IMR-90 (cell line): ENCODE measurements around the gene UBE3C. TPM values are rescaled to one million over a fixed set of nuclear protein-coding genes. Genes with fewer than 3 reads are reported as not detected.

Experiments
- ATAC-seq: fragments of 200-7000 bp; cut with Tn5 transposase; 2 replicates; pipeline ENCODE4 v1.9.1; 2020; ENCODE audit warnings: low read depth, mild to moderate bottlenecking, moderate library complexity
- BruUV-seq: library from RNA; stranded (reverse); fragments of 400-500 nt; replicated peaks from 2 replicates; lab custom pipeline; 2021; lab: Mats Ljungman, UMichigan
- CTCF ChIA-PET: fragments of 300-600 bp; formaldehyde crosslinking; extraction: SDS; loops from one replicate; lab custom pipeline; 2021; ENCODE audit warnings: antibody characterized with exemption; lab: Yijun Ruan, JAX
- POLR2A ChIA-PET: fragments of 300-600 bp; sonication (Branson Sonifier 250); formaldehyde crosslinking; loops from one replicate; lab custom pipeline; 2022; ENCODE audit warnings: antibody characterized with exemption; ENCODE audit not compliant: unreplicated experiment; lab: Charles Lee
- DNase-seq: peaks from one replicate; pipeline ENCODE4 v3.0.0; 2013
- H2AFZ ChIP-seq: replicated peaks from 2 replicates; pipeline ENCODE3; 2013; ENCODE audit warnings: low read length, mild to moderate bottlenecking; ENCODE audit not compliant: poor library complexity
- H2AK5ac ChIP-seq: 2 replicates; pipeline ENCODE4 v1.6.1; 2013; ENCODE audit warnings: low read depth, low read length, inconsistent platforms
- H2AK9ac ChIP-seq: replicated peaks from 2 replicates; pipeline ENCODE3; 2013; ENCODE audit warnings: mild to moderate bottlenecking, low read depth, low read length, moderate library complexity; ENCODE audit not compliant: poor library complexity
- H2BK120ac ChIP-seq: 2 replicates; pipeline ENCODE4 v1.6.1; 2013; ENCODE audit warnings: low read depth, low read length, inconsistent platforms
- H2BK15ac ChIP-seq: 3 replicates; pipeline ENCODE4 v1.6.1; 2013; ENCODE audit warnings: low read depth, low read length, inconsistent platforms
- H2BK20ac ChIP-seq: 2 replicates; pipeline ENCODE4 v1.6.1; 2013; ENCODE audit warnings: low read depth, mild to moderate bottlenecking, inconsistent platforms, low read length, moderate library complexity
- H2BK5ac ChIP-seq: 2 replicates; pipeline ENCODE4 v1.6.1; 2013; ENCODE audit warnings: mild to moderate bottlenecking, low read depth, low read length, inconsistent platforms; ENCODE audit not compliant: poor library complexity, severe bottlenecking
- H3K14ac ChIP-seq: replicated peaks from 2 replicates; pipeline ENCODE4 v1.6.1; 2013; ENCODE audit warnings: low read depth, low read length, inconsistent platforms
- H3K18ac ChIP-seq: 2 replicates; pipeline ENCODE4 v1.6.1; 2013; ENCODE audit warnings: low read depth, low read length, control low read depth
- H3K23ac ChIP-seq: 2 replicates; pipeline ENCODE4 v1.6.1; 2013; ENCODE audit warnings: low read depth, low read length, inconsistent platforms
- H3K27ac ChIP-seq: 2 replicates; pipeline ENCODE4 v1.5.1; 2013; ENCODE audit warnings: mild to moderate bottlenecking, control low read depth, low read length; ENCODE audit not compliant: insufficient read depth
- H3K27me3 ChIP-seq: 2 replicates; pipeline ENCODE4 v1.6.1; 2013; ENCODE audit warnings: low read length; ENCODE audit not compliant: control insufficient read depth, insufficient read depth
- H3K36me3 ChIP-seq: 2 replicates; pipeline ENCODE4 v1.6.1; 2013; ENCODE audit warnings: low read length, mixed read lengths; ENCODE audit not compliant: control insufficient read depth, insufficient read depth
- H3K4ac ChIP-seq: 2 replicates; pipeline ENCODE4 v1.6.1; 2013; ENCODE audit warnings: low read depth, low read length, inconsistent platforms
- H3K4me1 ChIP-seq: 2 replicates; pipeline ENCODE4 v1.6.1; 2013; ENCODE audit warnings: low read length, mixed read lengths; ENCODE audit not compliant: control insufficient read depth, insufficient read depth
- H3K4me2 ChIP-seq: 2 replicates; pipeline ENCODE4 v1.6.1; 2013; ENCODE audit warnings: low read depth, mild to moderate bottlenecking, control low read depth, low read length, moderate library complexity
- H3K4me3 ChIP-seq: 2 replicates; pipeline ENCODE4 v1.5.1; 2013; ENCODE audit warnings: low read depth, mild to moderate bottlenecking, control low read depth, low read length, moderate library complexity; ENCODE audit not compliant: insufficient read depth
- H3K56ac ChIP-seq: 2 replicates; pipeline ENCODE4 v1.6.1; 2013; ENCODE audit warnings: low read length, inconsistent platforms; ENCODE audit not compliant: insufficient read depth; ENCODE audit errors: extremely low read depth
- H3K79me1 ChIP-seq, 2 experiments: 2 replicates each; pipeline ENCODE4 v1.6.1; 2013; ENCODE audit warnings: low read length in 2 of 2, inconsistent platforms in 1 of 2, low read depth in 1 of 2
- H3K9ac ChIP-seq: 2 replicates; pipeline ENCODE4 v1.6.1; 2013; ENCODE audit warnings: low read depth, low read length, control low read depth
- H3K9me1 ChIP-seq: 2 replicates; pipeline ENCODE4 v1.6.1; 2013; ENCODE audit warnings: low read length, inconsistent platforms; ENCODE audit not compliant: insufficient read depth
- H3K9me3 ChIP-seq: 2 replicates; pipeline ENCODE4 v1.6.1; 2013; ENCODE audit warnings: low read length; ENCODE audit not compliant: control insufficient read depth, insufficient read depth
- H4K20me1 ChIP-seq: 2 replicates; pipeline ENCODE4 v1.6.1; 2013; ENCODE audit warnings: low read length, inconsistent platforms; ENCODE audit not compliant: insufficient read depth
- H4K5ac ChIP-seq: 2 replicates; pipeline ENCODE4 v1.6.1; 2013; ENCODE audit warnings: mild to moderate bottlenecking, low read depth, low read length, control low read depth
- H4K8ac ChIP-seq, 2 experiments: 2 replicates each; pipeline ENCODE4 v1.6.1; 2013; ENCODE audit warnings: low read depth in 2 of 2, low read length in 2 of 2, control low read depth in 1 of 2, inconsistent platforms in 1 of 2
- H4K91ac ChIP-seq: 2 replicates; pipeline ENCODE4 v1.6.1; 2013; ENCODE audit warnings: low read depth, low read length, inconsistent platforms; ENCODE audit not compliant: insufficient read depth
- CHD1 ChIP-seq: IDR thresholded peaks from 2 replicates; pipeline ENCODE4 v1.6.1; 2012; ENCODE audit warnings: low read depth, low read length, improper control_type of control experiment
- FOS ChIP-seq: fragments of 150-350 bp; IDR thresholded peaks from 2 replicates; pipeline ENCODE4 v1.6.1; 2016; ENCODE audit warnings: low read depth, low read length
- MXI1 ChIP-seq: IDR thresholded peaks from 2 replicates; pipeline ENCODE4 v1.6.1; 2012; ENCODE audit warnings: low read depth, mild to moderate bottlenecking, low read length, moderate library complexity, borderline replicate concordance
- NFE2L2 ChIP-seq: fragments of 150-350 bp; IDR thresholded peaks from 2 replicates; pipeline ENCODE4 v1.6.1; 2016; ENCODE audit warnings: low read depth, mild to moderate bottlenecking, low read length
- RAD21 ChIP-seq: IDR thresholded peaks from 2 replicates; pipeline ENCODE4 v1.6.1; 2012; ENCODE audit warnings: low read length, improper control_type of control experiment
- RCOR1 ChIP-seq: IDR thresholded peaks from 2 replicates; pipeline ENCODE4 v1.6.1; 2012; ENCODE audit warnings: mild to moderate bottlenecking, low read length, improper control_type of control experiment; ENCODE audit not compliant: insufficient replicate concordance
- RFX5 ChIP-seq: IDR thresholded peaks from 2 replicates; pipeline ENCODE4 v1.8.0; 2012; ENCODE audit warnings: low read depth, mild to moderate bottlenecking, low read length, moderate library complexity
- SMC3 ChIP-seq: fragments of 150-350 bp; IDR thresholded peaks from 2 replicates; pipeline ENCODE4 v1.6.1; 2016; ENCODE audit warnings: low read depth, mild to moderate bottlenecking, antibody characterized with exemption, low read length, moderate library complexity
- WGBS, 2 experiments: methylation state at CpG; one replicate each; pipeline versions ENCODE4 v1.1.5 to v1.1.7; 2013; ENCODE audit warnings: missing lambda C conversion rate in 2 of 2; ENCODE audit not compliant: insufficient read length in 1 of 2; ENCODE audit errors: extremely low coverage in 2 of 2; 5-methylcytosine and 5-hydroxymethylcytosine counted together
- dilution Hi-C: fragments of 300-500 bp; cut with HindIII; formaldehyde crosslinking; loops from one replicate; pipeline ENCODE4 v1.14.3; 2018; ENCODE audit warnings: low sequenced_read_pairs; ENCODE audit not compliant: unreplicated experiment
- in situ Hi-C: fragments of 300-500 bp; cut with MboI; formaldehyde crosslinking; loops from 3 replicates; pipeline ENCODE4 v1.14.3; 2019; ENCODE audit warnings: low sequenced_read_pairs, inconsistent platforms, mixed read lengths
- intact Hi-C: fragments of 100-400 bp; cut with micrococcal nuclease; formaldehyde crosslinking; loops from 2 replicates; pipeline ENCODE4 v1.10.0; 2022
- polyA plus RNA-seq, 3 experiments: library from polyadenylated mRNA; depleted of rRNA; stranded (reverse); fragments of >200 nt; gene quantifications; 2 replicates each; pipeline ENCODE4 v1.2.3, GENCODE V29; 2012; ENCODE audit warnings: low replicate concordance in 1 of 3
- total RNA-seq: library from RNA; depleted of rRNA; stranded (reverse); fragments of >200 nt; gene quantifications from 2 replicates; pipeline ENCODE4 v1.2.3, GENCODE V29; 2012
- TF ChIP-seq, protein P1 (sequence below): fragments of 150-350 bp; IDR thresholded peaks from 2 replicates; pipeline ENCODE4 v1.6.1; 2016; ENCODE audit warnings: low read depth, mild to moderate bottlenecking, low read length, moderate library complexity, borderline replicate concordance
- TF ChIP-seq, protein P2 (sequence below): fragments of 150-350 bp; IDR thresholded peaks from 2 replicates; pipeline ENCODE4 v1.6.1; 2017; ENCODE audit warnings: mild to moderate bottlenecking, antibody characterized with exemption, low read length, low read depth
- TF ChIP-seq, protein P3 (sequence below): conservative IDR thresholded peaks from 2 replicates; pipeline ENCODE4 v1.5.1; 2012; ENCODE audit warnings: mild to moderate bottlenecking, low read depth, low read length, improper control_type of control experiment

The UBE3C gene
- total and polyA plus RNA-seq, 2 of the 4 experiments (the other 2 are of a cell fraction), result 43.0 to 60.6 TPM

GRCh38 chr7:157253850-157254249 is 115.1 kb downstream of the UBE3C start:
- Histone ChIP-seq H3K4ac (no peak overlapping the region), H4K8ac (no peak overlapping the region), H3K9me3 (no peaks in the 10 kb centered on the region), H2AFZ (no peak overlapping the region), H3K4me3 (no peak overlapping the region), H3K27me3 (no peaks in the 10 kb centered on the region), H3K79me1 (peaks cover 7% of the 10 kb centered on the region in 2 experiments; a peak in 2 of 4 replicates), H4K20me1 (0 out of 2 replicates have a peak, but pooled peaks cover 4% of the 10 kb centered on the region), H3K23ac (no peak overlapping the region), H2BK20ac (no peak overlapping the region), H2AK9ac (no peak overlapping the region), H3K14ac (no peak overlapping the region), H3K9me1 (no peaks in the 10 kb centered on the region), H3K18ac (no peak overlapping the region), H2BK5ac (no peak overlapping the region), H4K91ac (no peak overlapping the region), H3K36me3 (peaks cover 36% of the 10 kb centered on the region), H3K56ac (no peak overlapping the region), H3K4me2 (no peak overlapping the region), H4K5ac (no peak overlapping the region), H3K9ac (no peak overlapping the region), H2AK5ac (no peak overlapping the region), H2BK15ac (no peak overlapping the region), H3K4me1 (no peaks in the 10 kb centered on the region), H2BK120ac (no peak overlapping the region), H3K27ac (no peak overlapping the region)
- TF ChIP-seq FOS (no peak), MXI1 (no peak), RAD21 (no peak), RCOR1 (no peak), NFE2L2 (no peak), RFX5 (no peak), CHD1 (no peak), SMC3 (no peak)
- TF ChIP-seq, protein P1, sequence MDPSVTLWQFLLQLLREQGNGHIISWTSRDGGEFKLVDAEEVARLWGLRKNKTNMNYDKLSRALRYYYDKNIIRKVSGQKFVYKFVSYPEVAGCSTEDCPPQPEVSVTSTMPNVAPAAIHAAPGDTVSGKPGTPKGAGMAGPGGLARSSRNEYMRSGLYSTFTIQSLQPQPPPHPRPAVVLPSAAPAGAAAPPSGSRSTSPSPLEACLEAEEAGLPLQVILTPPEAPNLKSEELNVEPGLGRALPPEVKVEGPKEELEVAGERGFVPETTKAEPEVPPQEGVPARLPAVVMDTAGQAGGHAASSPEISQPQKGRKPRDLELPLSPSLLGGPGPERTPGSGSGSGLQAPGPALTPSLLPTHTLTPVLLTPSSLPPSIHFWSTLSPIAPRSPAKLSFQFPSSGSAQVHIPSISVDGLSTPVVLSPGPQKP, result no peak
- TF ChIP-seq, protein P2, sequence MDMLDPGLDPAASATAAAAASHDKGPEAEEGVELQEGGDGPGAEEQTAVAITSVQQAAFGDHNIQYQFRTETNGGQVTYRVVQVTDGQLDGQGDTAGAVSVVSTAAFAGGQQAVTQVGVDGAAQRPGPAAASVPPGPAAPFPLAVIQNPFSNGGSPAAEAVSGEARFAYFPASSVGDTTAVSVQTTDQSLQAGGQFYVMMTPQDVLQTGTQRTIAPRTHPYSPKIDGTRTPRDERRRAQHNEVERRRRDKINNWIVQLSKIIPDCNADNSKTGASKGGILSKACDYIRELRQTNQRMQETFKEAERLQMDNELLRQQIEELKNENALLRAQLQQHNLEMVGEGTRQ, result no peak
- TF ChIP-seq, protein P3, sequence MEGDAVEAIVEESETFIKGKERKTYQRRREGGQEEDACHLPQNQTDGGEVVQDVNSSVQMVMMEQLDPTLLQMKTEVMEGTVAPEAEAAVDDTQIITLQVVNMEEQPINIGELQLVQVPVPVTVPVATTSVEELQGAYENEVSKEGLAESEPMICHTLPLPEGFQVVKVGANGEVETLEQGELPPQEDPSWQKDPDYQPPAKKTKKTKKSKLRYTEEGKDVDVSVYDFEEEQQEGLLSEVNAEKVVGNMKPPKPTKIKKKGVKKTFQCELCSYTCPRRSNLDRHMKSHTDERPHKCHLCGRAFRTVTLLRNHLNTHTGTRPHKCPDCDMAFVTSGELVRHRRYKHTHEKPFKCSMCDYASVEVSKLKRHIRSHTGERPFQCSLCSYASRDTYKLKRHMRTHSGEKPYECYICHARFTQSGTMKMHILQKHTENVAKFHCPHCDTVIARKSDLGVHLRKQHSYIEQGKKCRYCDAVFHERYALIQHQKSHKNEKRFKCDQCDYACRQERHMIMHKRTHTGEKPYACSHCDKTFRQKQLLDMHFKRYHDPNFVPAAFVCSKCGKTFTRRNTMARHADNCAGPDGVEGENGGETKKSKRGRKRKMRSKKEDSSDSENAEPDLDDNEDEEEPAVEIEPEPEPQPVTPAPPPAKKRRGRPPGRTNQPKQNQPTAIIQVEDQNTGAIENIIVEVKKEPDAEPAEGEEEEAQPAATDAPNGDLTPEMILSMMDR, result no peak
- WGBS, 2 experiments, result 75% methylated on average over 9 of the region's 11 CpGs; no CpG with 5 or more reads in 1 of the 2 experiments
- intact Hi-C loops, result loop anchor here (5.0 kb wide), 1 partner anchor 282 kb away; no protein-coding TSS in a partner anchor
- no TSS peak for BruUV-seq
- ChIA-PET POLR2A (no interaction called here), CTCF (no interaction called here)
- no peak for ATAC-seq
- no peak for DNase-seq
- in situ Hi-C loops, result loop anchor here (25.0 kb wide), 1 partner anchor 292 kb away; no protein-coding TSS in a partner anchor
- dilution Hi-C loops, result no loop called here
